ENCODE data around the gene RHEBL1. TPM values are rescaled to one million over a fixed set of nuclear protein-coding genes. Genes with fewer than 3 reads are reported as not detected.

RHEBL1 gene, protein sequence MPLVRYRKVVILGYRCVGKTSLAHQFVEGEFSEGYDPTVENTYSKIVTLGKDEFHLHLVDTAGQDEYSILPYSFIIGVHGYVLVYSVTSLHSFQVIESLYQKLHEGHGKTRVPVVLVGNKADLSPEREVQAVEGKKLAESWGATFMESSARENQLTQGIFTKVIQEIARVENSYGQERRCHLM
- 1 to 10 TPM; 8.0 to 9.7 TPM for total RNA-seq

DNA sequence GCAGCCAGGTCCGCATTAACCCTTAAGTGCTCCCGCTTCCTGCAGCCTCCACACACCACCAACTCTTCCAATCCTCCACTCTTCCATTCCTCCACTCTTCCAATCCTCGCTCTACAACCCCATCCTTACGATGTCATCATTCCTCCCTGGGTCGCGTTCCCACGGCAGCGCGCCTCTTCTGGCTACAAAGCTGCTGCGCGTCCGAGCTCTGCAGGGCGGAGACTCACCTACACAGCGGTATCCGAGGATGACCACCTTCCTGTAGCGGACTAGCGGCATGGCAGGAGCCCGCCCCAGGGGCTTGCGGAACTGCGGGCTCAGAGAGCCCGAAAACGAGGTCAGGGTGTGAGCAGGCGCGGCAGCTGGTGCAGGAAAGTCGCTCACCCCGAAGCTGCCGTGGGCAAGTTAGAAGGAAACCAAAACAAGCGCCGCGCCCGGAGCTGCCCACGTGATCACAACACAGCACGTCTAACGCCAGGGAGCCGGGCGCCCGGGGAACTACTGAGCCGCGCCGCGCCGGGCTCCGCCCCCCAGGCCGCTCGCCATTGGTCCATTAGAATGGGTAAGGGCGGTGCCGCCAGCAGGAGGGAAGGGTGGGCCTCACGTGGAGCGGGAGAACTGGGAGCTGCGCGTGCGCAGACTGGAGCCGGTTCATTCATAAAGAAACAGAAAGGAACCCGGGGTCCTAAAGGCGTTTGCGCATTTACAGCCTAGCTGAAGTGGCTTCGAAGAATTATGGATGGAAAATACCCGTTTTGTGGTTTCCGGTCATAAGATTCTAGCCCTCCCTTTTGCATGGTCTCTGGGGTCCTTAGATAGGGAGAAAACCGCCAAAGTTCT, at the start of gene RHEBL1:
Gene RHEBL1 (minus strand): TSS at position 473 of the 840 bp plus-strand sequence. CDS start 194 bp downstream, at position 279.
- H3K27me3 Mint-ChIP-seq, result no peaks in the 10 kb centered on the region
- no peaks in the 10 kb centered on the region for H3K36me3 Mint-ChIP-seq
- DNase-seq, result peak; percentile 99
- ATAC-seq (ENCODE audit: low read depth), result peak; percentile 100
- H3K27ac Mint-ChIP-seq, result peak within 1 kb of the TSS; percentile 79
- POLR2A ChIA-PET, result interaction anchor here (0.8 to 2.8 kb wide), 17 partner anchors 10 to 218 kb away, joined by 3 to 43 read pairs (median 5); partner anchors contain the start of genes ARF3, DDX23, DHH and KMT2D
- H3K4me3 Mint-ChIP-seq, result peak within 1 kb of the TSS; percentile 92
- H3K4me1 Mint-ChIP-seq, result peaks cover 20% of the 10 kb centered on the region
- H3K9me3 Mint-ChIP-seq, result no peaks in the 10 kb centered on the region

GRCh38 chr12:49111206-49111605, 41.4 kb upstream of the RHEBL1 start:
- Mint-ChIP-seq H3K27ac (peak overlapping the region; percentile 94), H3K4me1 (peaks cover 23% of the 10 kb centered on the region), H3K4me3 (peak overlapping the region; percentile 96), H3K9me3 (no peaks in the 10 kb centered on the region), H3K36me3 (peaks cover 1% of the 10 kb centered on the region), H3K27me3 (no peaks in the 10 kb centered on the region)
- no peak for ATAC-seq (ENCODE audit: low read depth)
- no peak for DNase-seq
- POLR2A ChIA-PET, result interaction anchor here (0.6 to 5.4 kb wide), 9 partner anchors 10 to 184 kb away, joined by 3 to 55 read pairs (median 4); partner anchors contain the start of genes PRPH, RHEBL1, TUBA1A and TUBA1B

DNA sequence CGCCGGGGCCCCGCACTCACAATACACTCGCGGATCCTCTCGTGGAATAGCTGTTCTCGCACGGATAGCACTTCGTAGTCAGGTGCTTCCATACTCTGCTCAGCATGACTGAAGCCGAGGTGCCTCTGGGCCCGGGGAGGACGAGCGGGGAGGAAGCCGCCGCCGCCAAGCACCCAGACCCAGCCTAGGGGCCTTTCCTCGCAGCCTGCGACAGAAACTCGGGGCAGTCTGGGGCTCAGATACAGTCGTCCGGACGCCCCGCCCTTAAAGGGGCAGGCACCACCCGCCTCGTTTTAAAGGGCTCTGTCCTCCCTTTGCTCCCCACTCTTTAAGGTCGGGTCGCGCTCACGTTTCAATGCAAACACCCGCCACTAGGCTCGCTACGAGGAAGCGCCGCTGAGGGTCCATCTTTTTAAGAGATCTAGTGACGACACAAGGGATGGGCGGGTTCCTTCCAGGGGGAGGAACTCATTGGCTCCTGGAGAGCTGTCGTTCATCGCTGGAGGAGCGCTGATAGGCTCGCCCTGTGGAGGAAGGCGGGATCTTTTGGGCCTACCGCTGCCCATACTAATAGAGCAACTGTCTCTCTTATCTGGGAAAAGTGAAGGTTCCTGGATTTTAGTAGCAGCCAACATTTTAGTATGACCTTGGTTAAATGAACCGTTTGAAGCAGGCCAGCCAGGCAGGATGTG, 40.8 kb upstream of the RHEBL1 start, which contains the start of gene LMBR1L:
Gene LMBR1L (minus strand): TSS at position 384 of the 692 bp plus-strand sequence. CDS start 292 bp downstream, at position 92.
- peak within 1 kb of the TSS; percentile 96 for H3K4me3 Mint-ChIP-seq
- H3K9me3 Mint-ChIP-seq, result no peaks in the 10 kb centered on the region
- peak; percentile 98 for ATAC-seq (ENCODE audit: low read depth)
- peaks cover 2% of the 10 kb centered on the region for H3K36me3 Mint-ChIP-seq
- DNase-seq, result peak; percentile 87
- H3K27ac Mint-ChIP-seq, result peak within 1 kb of the TSS; percentile 94
- POLR2A ChIA-PET, result interaction anchor here (0.5 to 5.4 kb wide), 13 partner anchors 10 to 718 kb away, joined by 3 to 55 read pairs (median 4); partner anchors contain the start of genes DHH, NCKAP5L, PRPH and RHEBL1
- peaks cover 23% of the 10 kb centered on the region for H3K4me1 Mint-ChIP-seq
- no peaks in the 10 kb centered on the region for H3K27me3 Mint-ChIP-seq

DNA sequence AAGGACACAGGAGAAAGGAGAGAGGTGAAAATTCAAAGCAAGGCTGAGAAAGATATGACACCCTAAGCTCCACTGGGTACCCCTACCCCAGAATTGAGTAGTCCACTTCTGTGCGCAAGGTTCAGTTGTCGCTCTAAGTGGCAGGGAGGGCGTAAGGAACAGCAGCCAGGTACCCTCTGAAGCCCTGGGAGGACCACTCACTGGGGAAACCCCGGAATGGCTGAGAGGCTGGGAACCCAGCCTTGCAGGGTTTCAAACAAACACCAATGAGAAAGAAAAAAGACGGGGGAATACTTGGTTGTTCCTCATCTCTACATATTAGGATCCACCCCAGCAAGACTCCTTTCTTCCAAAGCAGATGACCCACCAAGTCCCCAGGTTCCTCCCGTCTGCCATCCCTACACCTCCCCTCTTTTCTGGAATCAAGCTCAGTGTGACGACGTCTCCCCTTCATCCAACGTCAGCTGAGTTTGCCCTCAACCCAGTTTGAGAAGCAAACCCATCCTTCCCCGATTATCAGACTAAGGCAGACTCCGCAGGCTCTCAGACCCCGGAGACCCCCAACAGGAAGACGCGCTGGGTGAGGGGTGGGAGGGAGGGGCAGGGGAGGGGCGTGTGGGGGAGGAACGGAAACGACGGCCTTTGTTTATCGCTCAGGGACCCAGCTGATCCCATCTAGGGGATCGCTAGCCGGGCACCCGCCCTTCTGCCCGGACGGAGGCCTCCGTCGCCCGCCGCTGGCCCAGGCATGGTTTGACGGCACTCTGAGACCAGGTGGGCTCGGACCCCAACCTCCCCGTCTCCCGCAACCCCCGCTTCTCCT, 40.1 kb upstream of the RHEBL1 start:
- Mint-ChIP-seq H3K4me1 (peaks cover 23% of the 10 kb centered on the region), H3K36me3 (peaks cover 2% of the 10 kb centered on the region), H3K4me3 (peak overlapping the region; percentile 96), H3K9me3 (no peaks in the 10 kb centered on the region), H3K27ac (peak overlapping the region; percentile 94), H3K27me3 (no peaks in the 10 kb centered on the region)
- DNase-seq, result no peak
- ATAC-seq (ENCODE audit: low read depth), result no peak
- POLR2A ChIA-PET, result interaction anchor here (0.5 to 5.4 kb wide), 11 partner anchors 11 to 718 kb away, joined by 3 to 55 read pairs (median 4); partner anchors contain the start of genes DHH, NCKAP5L, RHEBL1 and TUBA1A

GRCh38 chr12:49108958-49109404, 39.2 kb upstream of the RHEBL1 start:
- peak overlapping the region; percentile 96 for H3K4me3 Mint-ChIP-seq
- H3K27me3 Mint-ChIP-seq, result no peaks in the 10 kb centered on the region
- H3K27ac Mint-ChIP-seq, result peak overlapping the region; percentile 51
- no peaks in the 10 kb centered on the region for H3K9me3 Mint-ChIP-seq
- POLR2A ChIA-PET, result interaction anchor here (1.3 to 5.4 kb wide), 4 partner anchors 22 to 234 kb away, joined by 4 to 55 read pairs (median 12); partner anchors contain the start of genes RHEBL1, TUBA1A and TUBA1B
- peaks cover 29% of the 10 kb centered on the region for H3K4me1 Mint-ChIP-seq
- no peak for DNase-seq
- H3K36me3 Mint-ChIP-seq, result peaks cover 2% of the 10 kb centered on the region
- no peak for ATAC-seq (ENCODE audit: low read depth)

GRCh38 chr12:49105504-49106084, 35.8 kb upstream of the RHEBL1 start:
- DNase-seq (no peak), ATAC-seq (ENCODE audit: low read depth) (no peak)
- peaks cover 8% of the 10 kb centered on the region for H3K36me3 Mint-ChIP-seq
- H3K27ac Mint-ChIP-seq, result no peak overlapping the region
- peaks cover 26% of the 10 kb centered on the region for H3K4me1 Mint-ChIP-seq
- no peaks in the 10 kb centered on the region for H3K9me3 Mint-ChIP-seq
- H3K27me3 Mint-ChIP-seq, result no peaks in the 10 kb centered on the region
- POLR2A ChIA-PET, result interaction anchor here (1.4 to 1.9 kb wide), 2 partner anchors 12 to 25 kb away, joined by 3 to 11 read pairs; partner anchors contain the start of gene TUBA1B
- H3K4me3 Mint-ChIP-seq, result no peak overlapping the region

GRCh38 chr12:49104822-49105221, 35.0 kb upstream of the RHEBL1 start:
- POLR2A ChIA-PET, result interaction anchor here (1.2 to 1.9 kb wide), 3 partner anchors 11 to 26 kb away, joined by 3 to 11 read pairs (median 3); partner anchors contain the start of gene TUBA1B
- Mint-ChIP-seq H3K36me3 (peaks cover 8% of the 10 kb centered on the region), H3K27me3 (no peaks in the 10 kb centered on the region), H3K4me3 (no peak overlapping the region), H3K4me1 (peaks cover 25% of the 10 kb centered on the region), H3K27ac (no peak overlapping the region), H3K9me3 (no peaks in the 10 kb centered on the region)
- DNase-seq (no peak), ATAC-seq (ENCODE audit: low read depth) (no peak)

- Mint-ChIP-seq H3K27me3 (peaks cover 2% of the 10 kb centered on the region), H3K36me3 (peaks cover 10% of the 10 kb centered on the region), H3K4me1 (peaks cover 11% of the 10 kb centered on the region), H3K27ac (no peak overlapping the region), H3K9me3 (no peaks in the 10 kb centered on the region), H3K4me3 (no peak overlapping the region)
- ATAC-seq (ENCODE audit: low read depth) (no peak), DNase-seq (no peak)
- POLR2A ChIA-PET, result interaction anchor here (0.8 to 1.2 kb wide), 3 partner anchors 30 to 63 kb away, joined by 3 read pairs; partner anchors contain the start of gene TUBA1B
These were observed 30.6 kb upstream of the RHEBL1 start for GRCh38 chr12:49100380-49100779.

DNA sequence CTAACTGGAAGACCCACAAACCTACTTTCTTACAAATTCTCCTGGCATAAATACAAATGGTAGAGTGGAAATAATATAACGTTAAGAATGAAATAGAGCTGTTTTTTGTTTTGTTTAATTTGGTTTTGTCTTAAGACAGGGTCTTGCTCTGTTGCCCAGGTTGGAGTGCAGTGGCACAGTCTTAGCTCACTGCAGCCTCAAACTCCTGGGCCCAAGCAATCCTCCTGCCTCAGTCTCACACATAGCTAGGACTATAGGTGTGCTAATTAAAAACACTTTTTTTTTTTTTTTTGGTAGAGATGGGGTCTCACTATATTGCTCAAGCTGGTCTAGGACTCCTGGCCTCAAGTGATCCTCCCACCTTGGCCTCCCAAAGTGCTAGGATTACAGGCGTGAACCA, 28.9 kb upstream of the RHEBL1 start:
- H3K4me3 Mint-ChIP-seq, result no peak overlapping the region
- no peaks in the 10 kb centered on the region for H3K9me3 Mint-ChIP-seq
- H3K27me3 Mint-ChIP-seq, result peaks cover 14% of the 10 kb centered on the region
- POLR2A ChIA-PET, result interaction anchor here (0.7 to 1.6 kb wide), 7 partner anchors 10 to 148 kb away, joined by 3 to 5 read pairs (median 3); partner anchors contain the start of genes RHEBL1 and TUBA1B
- no peak for ATAC-seq (ENCODE audit: low read depth)
- H3K36me3 Mint-ChIP-seq, result peaks cover 14% of the 10 kb centered on the region
- peaks cover 6% of the 10 kb centered on the region for H3K4me1 Mint-ChIP-seq
- no peak for DNase-seq
- no peak overlapping the region for H3K27ac Mint-ChIP-seq

GRCh38 chr12:49098035-49098451, 28.3 kb upstream of the RHEBL1 start:
- Mint-ChIP-seq H3K27me3 (peaks cover 21% of the 10 kb centered on the region), H3K9me3 (no peaks in the 10 kb centered on the region), H3K4me3 (no peak overlapping the region), H3K27ac (no peak overlapping the region), H3K36me3 (peaks cover 13% of the 10 kb centered on the region), H3K4me1 (peaks cover 9% of the 10 kb centered on the region)
- ATAC-seq (ENCODE audit: low read depth) (peak; percentile 49), DNase-seq (peak; percentile 68)
- POLR2A ChIA-PET, result interaction anchor here (0.7 to 1.6 kb wide), 6 partner anchors 10 to 149 kb away, joined by 3 to 5 read pairs (median 4); partner anchors contain the start of genes RHEBL1 and TUBA1B

DNA sequence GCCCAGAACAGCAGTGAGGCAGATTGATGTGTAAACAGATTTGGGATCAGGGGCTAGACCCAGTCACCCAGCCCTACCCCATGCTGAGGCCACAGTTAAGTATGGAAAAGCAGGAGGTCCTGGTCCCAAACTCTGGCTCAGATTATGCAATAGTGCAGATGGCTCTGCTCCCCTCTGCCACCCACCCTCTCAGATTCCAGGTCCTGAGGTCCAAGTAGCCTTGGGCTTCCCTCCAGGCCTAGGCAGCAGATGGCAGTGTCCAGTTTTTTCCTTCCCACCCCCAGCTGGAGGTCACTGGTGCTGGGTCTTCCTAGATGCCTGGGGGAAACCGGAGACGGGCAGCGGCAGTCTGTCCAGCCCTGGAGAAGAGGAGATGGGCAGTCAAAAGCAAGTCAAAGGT, 27.6 kb upstream of the RHEBL1 start:
- ATAC-seq (ENCODE audit: low read depth), result no peak
- DNase-seq, result no peak
- Mint-ChIP-seq H3K36me3 (peaks cover 12% of the 10 kb centered on the region), H3K27me3 (peaks cover 26% of the 10 kb centered on the region), H3K4me1 (peaks cover 10% of the 10 kb centered on the region), H3K9me3 (no peaks in the 10 kb centered on the region), H3K4me3 (no peak overlapping the region), H3K27ac (no peak overlapping the region)
- POLR2A ChIA-PET, result no interaction called here
